ENCODE measurements around the gene ANKS3.

- TF ChIP-seq CTCF (IDR thresholded peaks at IDR 0.05 in 2 of 3, conservative IDR thresholded peaks at IDR 0.05 in 1 of 3; ENCODE audit: borderline replicate concordance in 1 of 3, insufficient read depth in 1 of 3, low read depth in 2 of 3, low read length in 2 of 3) (no peak), POLR2A (IDR thresholded peaks at IDR 0.05; ENCODE audit: borderline replicate concordance, extremely low read depth, insufficient read depth, insufficient read length) (no peak), ZNF274 (IDR thresholded peaks at IDR 0.05; ENCODE audit: low read depth, low read length) (no peak), TCF7L2 (IDR thresholded peaks at IDR 0.05; ENCODE audit: borderline replicate concordance, extremely low read depth, insufficient read depth, insufficient read length) (no peak), POLR2AphosphoS5 (IDR thresholded peaks at IDR 0.05; ENCODE audit: low read depth, low read length) (no peak)
- TF ChIP-seq, protein P1, sequence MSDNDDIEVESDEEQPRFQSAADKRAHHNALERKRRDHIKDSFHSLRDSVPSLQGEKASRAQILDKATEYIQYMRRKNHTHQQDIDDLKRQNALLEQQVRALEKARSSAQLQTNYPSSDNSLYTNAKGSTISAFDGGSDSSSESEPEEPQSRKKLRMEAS (IDR thresholded peaks at IDR 0.05) = no peak
These were observed 42.2 kb upstream of the ANKS3 start for GRCh38 chr16:4776141-4776705.
